ENCODE measurements around the gene CCDC88B. TPM values are rescaled to one million over a fixed set of nuclear protein-coding genes. Genes with fewer than 3 reads are reported as not detected.

The CCDC88B gene
- total and polyA plus RNA-seq, 9 of the 15 experiments (the other 6 are each of a cell fraction or from before 2014, with no cell fraction given): 0.13 to 18.1 (median 7.9) TPM

DNA sequence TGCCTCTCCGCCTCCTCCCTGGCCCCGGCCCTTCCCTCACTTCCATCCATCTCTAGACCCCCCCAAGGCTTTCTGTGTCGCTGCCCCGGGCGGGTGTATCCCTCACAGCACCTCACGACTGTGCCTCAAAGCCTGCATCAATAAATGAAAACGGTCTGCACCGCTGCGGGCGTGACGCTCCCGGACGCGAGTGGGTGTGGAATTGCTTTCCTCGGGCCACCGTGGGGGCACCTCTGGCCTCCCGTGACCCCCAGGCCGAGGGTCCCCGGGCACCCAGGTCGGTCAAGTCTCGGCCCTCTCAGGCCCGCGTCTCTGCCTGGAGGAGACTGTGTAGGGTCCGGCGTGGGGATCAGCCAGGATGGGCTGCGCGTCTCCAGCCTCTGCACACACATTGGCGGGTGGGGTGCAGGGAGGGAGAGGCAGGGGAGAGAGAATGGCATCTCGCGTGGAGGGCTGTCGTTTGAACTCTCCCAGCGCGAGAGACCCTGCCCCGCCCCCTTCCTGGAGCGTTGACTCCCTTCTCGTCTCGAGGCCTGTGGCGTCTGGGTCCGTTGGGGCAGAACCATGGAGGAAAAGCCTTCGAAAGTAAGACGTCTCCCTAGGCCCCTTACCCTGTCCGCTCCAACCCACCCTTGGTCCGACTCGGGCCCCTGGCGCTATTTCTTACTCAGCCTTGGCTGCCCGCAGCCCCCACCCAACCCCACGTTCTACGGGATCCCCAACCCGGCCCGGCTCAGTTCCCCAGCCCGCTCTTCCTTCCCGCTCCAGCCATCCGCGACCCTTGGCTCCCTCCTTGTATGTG is 40.0 kb upstream of the CCDC88B start, which contains the start of gene CATSPERZ (continued):
- TF ChIP-seq JUND (IDR thresholded peaks at IDR 0.05; ENCODE audit: borderline replicate concordance, low read depth, low read length) (no peak), JUND (tag; IDR thresholded peaks at IDR 0.05; ENCODE audit: borderline replicate concordance, low read depth, low read length) (no peak), CCAR2 (IDR thresholded peaks at IDR 0.05; ENCODE audit: low read depth, low read length) (no peak), SLC30A9 (CRISPR knock-in tag; IDR thresholded peaks at IDR 0.05) (no peak), ZKSCAN3 (CRISPR knock-in tag; IDR thresholded peaks at IDR 0.05) (no peak)
- TF ChIP-seq, protein P1, sequence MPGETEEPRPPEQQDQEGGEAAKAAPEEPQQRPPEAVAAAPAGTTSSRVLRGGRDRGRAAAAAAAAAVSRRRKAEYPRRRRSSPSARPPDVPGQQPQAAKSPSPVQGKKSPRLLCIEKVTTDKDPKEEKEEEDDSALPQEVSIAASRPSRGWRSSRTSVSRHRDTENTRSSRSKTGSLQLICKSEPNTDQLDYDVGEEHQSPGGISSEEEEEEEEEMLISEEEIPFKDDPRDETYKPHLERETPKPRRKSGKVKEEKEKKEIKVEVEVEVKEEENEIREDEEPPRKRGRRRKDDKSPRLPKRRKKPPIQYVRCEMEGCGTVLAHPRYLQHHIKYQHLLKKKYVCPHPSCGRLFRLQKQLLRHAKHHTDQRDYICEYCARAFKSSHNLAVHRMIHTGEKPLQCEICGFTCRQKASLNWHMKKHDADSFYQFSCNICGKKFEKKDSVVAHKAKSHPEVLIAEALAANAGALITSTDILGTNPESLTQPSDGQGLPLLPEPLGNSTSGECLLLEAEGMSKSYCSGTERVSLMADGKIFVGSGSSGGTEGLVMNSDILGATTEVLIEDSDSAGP (CRISPR knock-in tag; IDR thresholded peaks at IDR 0.05): no peak; the same call in 1 of the 2 replicates
